HCT116 (cell line): Measurements from ENCODE around the gene DNAJC2. TPM values are rescaled to one million over a fixed set of nuclear protein-coding genes. Genes with fewer than 3 reads are reported as not detected.

ENCODE experiments used
- ATAC-seq: fragments of 200-7000 bp; cut with Tn5 transposase; 2 replicates; pipeline ENCODE4 v1.9.1; 2020; ENCODE audit warnings: mild to moderate bottlenecking, moderate library complexity
- BruUV-seq: library from RNA; stranded (reverse); fragments of 400-500 nt; replicated peaks from 2 replicates; lab custom pipeline; 2021; lab: Mats Ljungman, UMichigan
- CTCF ChIA-PET: fragments of 300-600 bp; sonication (Branson Sonifier 250); formaldehyde crosslinking; loops from one replicate; lab custom pipeline; 2021; ENCODE audit warnings: antibody characterized with exemption; lab: Charles Lee
- POLR2A ChIA-PET: fragments of 300-600, 350-600 bp; sonication (Branson Sonifier 250); formaldehyde crosslinking; loops from one replicate; lab custom pipeline; 2021; ENCODE audit warnings: antibody characterized with exemption; lab: Charles Lee
- RAD21 ChIA-PET, 2 experiments: fragments of 300-600 bp; sonication (Branson Sonifier 250); formaldehyde crosslinking; loops; one replicate each; lab custom pipeline; 2023; ENCODE audit warnings: low total read pairs in 2 of 2; ENCODE audit not compliant: uncharacterized antibody in 2 of 2, unreplicated experiment in 2 of 2, low non-redundant PET in 1 of 2; lab: Charles Lee
- DNase-seq: peaks from one replicate; pipeline ENCODE4 v3.0.0-alpha.2; 2010; ENCODE audit warnings: low read depth, low spot score
- H2AFZ ChIP-seq: fragments of 200-600 bp; shearing (Covaris generic), sonication (generic); 2 replicates; pipeline ENCODE4 v1.6.1; 2017; ENCODE audit warnings: low read depth, mixed run types, mixed read lengths, antibody characterized with exemption, low read length; ENCODE audit not compliant: poor library complexity, severe bottlenecking
- H3K27ac ChIP-seq: 2 replicates; pipeline ENCODE4 v1.5.1; 2012; ENCODE audit warnings: low read depth, low read length
- H3K27me3 ChIP-seq: fragments of 200-600 bp; sonication (generic); 2 replicates; pipeline ENCODE4 v1.6.1; 2016; ENCODE audit warnings: mixed run types, low read length, mixed read lengths; ENCODE audit not compliant: insufficient read depth
- H3K36me3 ChIP-seq, 2 experiments: fragments of 200-500 bp in 1 of 2; fragments of 200-600 bp in 1 of 2; sonication (Bioruptor generic) in 1 of 2; sonication (generic) in 1 of 2; 2 replicates each; pipeline versions ENCODE4 v1.5.1 to v1.6.1; 2014 to 2016; ENCODE audit warnings: low read length in 2 of 2, inconsistent platforms in 1 of 2, mixed read lengths in 1 of 2, mixed run types in 1 of 2; ENCODE audit not compliant: insufficient read depth in 2 of 2, control insufficient read depth in 1 of 2
- H3K4me1 ChIP-seq, 2 experiments: fragments of 200-600 bp in 1 of 2; sonication (generic) in 1 of 2; 2 replicates each; pipeline versions ENCODE4 v1.5.1 to v1.6.1; 2012 to 2017; ENCODE audit warnings: low read length in 2 of 2, inconsistent platforms in 1 of 2, mild to moderate bottlenecking in 1 of 2, mixed read lengths in 1 of 2, mixed run types in 1 of 2, moderate library complexity in 1 of 2; ENCODE audit not compliant: insufficient read depth in 2 of 2, control insufficient read depth in 1 of 2
- H3K4me2 ChIP-seq: fragments of 200-600 bp; sonication (generic); 2 replicates; pipeline ENCODE4 v1.6.1; 2017; ENCODE audit warnings: mixed run types, low read length, mixed read lengths
- H3K4me3 ChIP-seq, 2 experiments: fragments of 200-600 bp in 1 of 2; sonication (generic) in 1 of 2; replicated peaks in 1 of 2; 2 replicates each; pipeline ENCODE4 v1.5.1; 2011 to 2016; ENCODE audit warnings: low read length in 2 of 2, control low read depth in 1 of 2, low read depth in 1 of 2, mild to moderate bottlenecking in 1 of 2, mixed read lengths in 1 of 2, mixed run types in 1 of 2
- H3K79me2 ChIP-seq: fragments of 200-600 bp; sonication (generic); 2 replicates; pipeline ENCODE4 v1.6.1; 2017; ENCODE audit warnings: mild to moderate bottlenecking, mixed run types, low read length, moderate library complexity, mixed read lengths; ENCODE audit not compliant: insufficient read depth
- H3K9ac ChIP-seq: fragments of 200-600 bp; sonication (generic); 2 replicates; pipeline ENCODE4 v1.6.1; 2016; ENCODE audit warnings: low read length, mixed read lengths
- H3K9me2 ChIP-seq: fragments of 200-600 bp; sonication (generic), shearing (Covaris generic); 2 replicates; pipeline ENCODE4 v1.6.1; 2017; ENCODE audit warnings: mixed run types, mild to moderate bottlenecking, moderate library complexity; ENCODE audit not compliant: insufficient read depth
- H3K9me3 ChIP-seq, 2 experiments: fragments of 200-500 bp in 1 of 2; fragments of 200-600 bp in 1 of 2; sonication (Bioruptor generic) in 1 of 2; sonication (generic) in 1 of 2; 2 replicates each; pipeline ENCODE4 v1.6.1; 2014 to 2017; ENCODE audit warnings: low read length in 2 of 2, mixed read lengths in 2 of 2, inconsistent platforms in 1 of 2, low read depth in 1 of 2, mild to moderate bottlenecking in 1 of 2, mixed run types in 1 of 2, moderate library complexity in 1 of 2; ENCODE audit not compliant: control insufficient read depth in 1 of 2, insufficient read depth in 1 of 2
- H4K20me1 ChIP-seq: fragments of 200-600 bp; sonication (generic), shearing (Covaris generic); 2 replicates; pipeline ENCODE4 v1.6.1; 2017; ENCODE audit warnings: mixed run types, mild to moderate bottlenecking, moderate library complexity; ENCODE audit not compliant: insufficient read depth
- EGR1 ChIP-seq: IDR thresholded peaks from 2 replicates; pipeline ENCODE4 v1.6.1; 2012; ENCODE audit warnings: low read depth
- ELF1 ChIP-seq: IDR thresholded peaks from 2 replicates; pipeline ENCODE4 v1.6.1; 2012; ENCODE audit warnings: low read depth, borderline replicate concordance
- EZH2 ChIP-seq: fragments of 200-600 bp; sonication (generic); IDR thresholded peaks from 2 replicates; pipeline ENCODE4 v1.6.1; 2017; ENCODE audit warnings: antibody characterized with exemption, mixed run types
- EZH2phosphoT487 ChIP-seq: fragments of 200-600 bp; IDR thresholded peaks from 2 replicates; pipeline ENCODE4 v1.6.1; 2018; ENCODE audit warnings: antibody characterized with exemption, borderline replicate concordance
- FOSL1 ChIP-seq: IDR thresholded peaks from 2 replicates; pipeline ENCODE4 v1.6.1; 2012; ENCODE audit warnings: low read depth
- POLR2A ChIP-seq: IDR thresholded peaks from 2 replicates; pipeline ENCODE4 v1.7.0; 2011; ENCODE audit warnings: borderline replicate concordance; ENCODE audit not compliant: insufficient read depth, insufficient read length; ENCODE audit errors: extremely low read depth
- POLR2AphosphoS5 ChIP-seq: IDR thresholded peaks from 2 replicates; pipeline ENCODE4 v1.6.1; 2011; ENCODE audit warnings: mild to moderate bottlenecking, low read depth, low read length, moderate library complexity
- SIN3A ChIP-seq: IDR thresholded peaks from 2 replicates; pipeline ENCODE4 v1.6.1; 2012; ENCODE audit warnings: low read depth
- SRF ChIP-seq: IDR thresholded peaks from 2 replicates; pipeline ENCODE4 v1.6.1; 2012; ENCODE audit warnings: low read depth
- TCF7L2 ChIP-seq: IDR thresholded peaks from 2 replicates; pipeline ENCODE4 v1.7.0; 2011; ENCODE audit warnings: borderline replicate concordance, inconsistent platforms; ENCODE audit not compliant: insufficient read depth, insufficient read length; ENCODE audit errors: extremely low read depth
- YY1 ChIP-seq: IDR thresholded peaks from 2 replicates; pipeline ENCODE4 v1.6.1; 2011; ENCODE audit warnings: low read length, low read depth, moderate library complexity, mild to moderate bottlenecking; ENCODE audit not compliant: insufficient replicate concordance; ENCODE audit errors: extremely low read depth
- ZFX ChIP-seq: fragments of 450-650 bp; IDR thresholded peaks from 2 replicates; pipeline ENCODE4 v1.6.1; 2017
- intact Hi-C: fragments of 100-400 bp; cut with micrococcal nuclease; formaldehyde crosslinking; loops from 2 replicates; pipeline ENCODE4 v1.10.0; 2022
- total RNA-seq: library from RNA; stranded (reverse); gene quantifications from one replicate; pipeline ENCODE4 v1.2.1, GENCODE V29; 2021; ENCODE audit not compliant: unreplicated experiment
- TF ChIP-seq, protein P1 (sequence below): IDR thresholded peaks from 2 replicates; pipeline ENCODE4 v1.6.1; 2012

The DNAJC2 gene
- total RNA-seq, 1 experiment from 2014 or later, result 40.2 TPM

DNA sequence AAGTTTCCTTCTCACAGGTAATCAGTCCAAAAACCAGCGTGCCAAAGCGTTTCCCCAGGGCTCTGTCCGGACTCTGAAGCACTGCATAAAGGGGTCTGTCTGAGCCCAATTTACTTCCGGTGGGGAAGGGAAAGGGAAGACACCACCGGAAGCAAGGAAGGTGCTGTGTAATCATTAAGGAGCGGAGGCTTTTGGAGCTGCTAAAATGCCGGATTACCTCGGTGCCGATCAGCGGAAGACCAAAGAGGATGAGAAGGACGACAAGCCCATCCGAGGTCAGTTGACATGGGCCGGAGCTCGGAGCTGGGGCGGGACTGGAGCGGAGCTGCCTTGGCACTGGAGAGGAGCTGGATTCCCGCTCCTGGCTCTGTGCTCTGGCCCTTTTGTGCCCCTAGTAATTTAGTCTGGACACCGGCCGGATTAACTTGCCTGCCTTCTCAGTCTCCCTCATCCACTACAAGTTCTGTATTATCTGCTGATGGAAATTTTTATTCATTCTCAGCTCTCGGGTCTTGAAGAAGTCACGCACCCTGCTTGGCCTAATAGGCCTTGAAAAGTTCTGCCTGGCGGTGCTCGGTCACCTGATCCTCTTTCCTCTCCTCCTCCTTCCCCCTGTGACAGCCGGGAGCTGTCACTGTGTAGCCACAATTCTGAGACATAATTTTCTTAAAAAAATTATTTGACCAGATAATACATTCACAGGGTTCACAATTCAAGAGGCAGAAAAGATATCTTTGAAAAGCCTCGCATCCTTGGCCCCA is 3.1 kb upstream of the DNAJC2 start, which contains the start of gene PSMC2:
PSMC2 (plus strand) TSS at position 137 of the 761 bp plus-strand sequence; CDS start at position 206, 69 bp downstream.
- Histone ChIP-seq H3K36me3 (peaks cover 3 to 9% of the 10 kb centered on the region in 2 experiments; a peak in 2 of 4 replicates), H3K4me3 (peak within 1 kb of the TSS; percentile 86 to 95), H3K4me2 (peak within 1 kb of the TSS; percentile 75), H3K9me3 (no peaks in the 10 kb centered on the region), H3K27me3 (no peaks in the 10 kb centered on the region), H3K9me2 (no peaks in the 10 kb centered on the region), H3K27ac (peak within 1 kb of the TSS; percentile 68), H4K20me1 (peaks cover 2% of the 10 kb centered on the region; the same call in 1 of the 2 replicates), H2AFZ (no peak within 1 kb of the TSS), H3K79me2 (peaks cover 77% of the 10 kb centered on the region)
- ChIA-PET RAD21 (no interaction called here), CTCF (no interaction called here)
- ATAC-seq, result peak; percentile 74
- TSS peak; percentile 73 for BruUV-seq
- intact Hi-C loops, result no loop called here
- DNase-seq, result peak; percentile 94
- TF ChIP-seq ELF1 (peak; percentile 59), SRF (peak; percentile 71), POLR2AphosphoS5 (peak; percentile 91), SIN3A (peak; percentile 81; the same call in 1 of the 2 replicates), POLR2A (peak; percentile 45), TCF7L2 (peak; percentile 66), FOSL1 (no peak), EZH2phosphoT487 (no peak), ZFX (peak; percentile 96), EZH2 (no peak), YY1 (peak; percentile 84), EGR1 (peak; percentile 35; the same call in 1 of the 2 replicates)
- TF ChIP-seq, protein P1, sequence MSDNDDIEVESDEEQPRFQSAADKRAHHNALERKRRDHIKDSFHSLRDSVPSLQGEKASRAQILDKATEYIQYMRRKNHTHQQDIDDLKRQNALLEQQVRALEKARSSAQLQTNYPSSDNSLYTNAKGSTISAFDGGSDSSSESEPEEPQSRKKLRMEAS, result peak; percentile 76
- TF ChIP-seq, all 23 proteins: peak for 10
- H3K9ac ChIP-seq, result peak within 1 kb of the TSS; percentile 79
- POLR2A ChIA-PET, result interaction anchor here (0.5 to 1.4 kb wide), 2 partner anchors 10 to 23 kb away, joined by 5 to 8 read pairs; no protein-coding TSS in a partner anchor
- peaks cover 18 to 22% of the 10 kb centered on the region in 2 experiments for H3K4me1 ChIP-seq
